ENCODE results near the gene MLLT11. TPM values are rescaled to one million over a fixed set of nuclear protein-coding genes. Genes with fewer than 3 reads are reported as not detected.

MLLT11 gene
- total RNA-seq, 6 donors from 2014 or later = 0.30 to 1.3 (median 1.1) TPM

DNA sequence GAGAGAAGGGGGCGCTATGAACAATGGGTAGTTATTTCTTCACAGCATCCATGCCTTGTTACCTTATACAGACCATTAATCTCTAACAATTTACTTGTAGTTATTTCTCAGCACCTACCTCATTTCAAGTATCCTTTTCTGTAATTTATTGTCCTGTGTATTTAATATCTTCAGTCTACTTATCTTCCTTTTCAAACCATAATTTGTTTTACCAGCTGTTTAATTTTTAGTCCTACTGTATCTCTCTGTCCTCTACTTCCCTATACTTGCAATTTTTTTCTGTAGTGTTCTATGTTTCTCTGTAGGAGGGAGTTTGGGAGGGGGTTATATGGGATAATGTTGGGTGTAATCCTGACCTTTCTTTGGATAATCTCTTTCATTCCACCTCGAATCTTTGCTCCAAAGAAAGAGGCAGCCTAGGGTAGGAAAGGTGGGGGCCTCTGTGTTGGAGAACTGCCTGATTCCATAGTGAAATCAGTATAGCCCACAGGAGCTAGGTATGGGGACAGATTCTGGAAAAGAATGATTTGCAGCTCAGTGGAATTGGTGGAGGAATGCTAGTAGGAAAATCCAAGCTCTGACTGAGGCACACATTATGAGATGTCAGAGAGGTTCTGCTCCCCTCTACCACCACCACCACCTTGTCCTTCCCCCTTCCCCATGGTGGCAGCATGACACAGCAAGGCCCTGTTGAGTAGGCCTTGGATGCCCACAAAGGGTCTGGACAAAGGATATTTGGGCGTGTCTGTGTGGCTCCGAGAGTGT, 642 bp downstream of the MLLT11 start:
- ATAC-seq (ENCODE audit: low FRiP score in 2 of 2) (no peak), DNase-seq (no peak)
- Histone ChIP-seq H3K4me1 (peaks cover 23 to 37% (median 30%) of the 10 kb centered on the region in 4 donors), H3K9me3 (no peaks in the 10 kb centered on the region), H3K27ac (peak overlapping the region in 1 of 4 donors; percentile 99), H3K27me3 (no peaks in the 10 kb centered on the region), H3K4me3 (peak overlapping the region in 3 of 4 donors; percentile 65 to 93 (median 88)), H3K36me3 (peaks cover 0 to 12% (median under 1%) of the 10 kb centered on the region in 4 donors)
- WGBS, 2 donors = 63 to 74% methylated on average over 4 of the region's 4 CpGs
- no peak for TF ChIP-seq POLR2A (IDR thresholded peaks at IDR 0.05)
- TF ChIP-seq EP300 (IDR thresholded peaks at IDR 0.05) = no peak
- TF ChIP-seq, protein P1, sequence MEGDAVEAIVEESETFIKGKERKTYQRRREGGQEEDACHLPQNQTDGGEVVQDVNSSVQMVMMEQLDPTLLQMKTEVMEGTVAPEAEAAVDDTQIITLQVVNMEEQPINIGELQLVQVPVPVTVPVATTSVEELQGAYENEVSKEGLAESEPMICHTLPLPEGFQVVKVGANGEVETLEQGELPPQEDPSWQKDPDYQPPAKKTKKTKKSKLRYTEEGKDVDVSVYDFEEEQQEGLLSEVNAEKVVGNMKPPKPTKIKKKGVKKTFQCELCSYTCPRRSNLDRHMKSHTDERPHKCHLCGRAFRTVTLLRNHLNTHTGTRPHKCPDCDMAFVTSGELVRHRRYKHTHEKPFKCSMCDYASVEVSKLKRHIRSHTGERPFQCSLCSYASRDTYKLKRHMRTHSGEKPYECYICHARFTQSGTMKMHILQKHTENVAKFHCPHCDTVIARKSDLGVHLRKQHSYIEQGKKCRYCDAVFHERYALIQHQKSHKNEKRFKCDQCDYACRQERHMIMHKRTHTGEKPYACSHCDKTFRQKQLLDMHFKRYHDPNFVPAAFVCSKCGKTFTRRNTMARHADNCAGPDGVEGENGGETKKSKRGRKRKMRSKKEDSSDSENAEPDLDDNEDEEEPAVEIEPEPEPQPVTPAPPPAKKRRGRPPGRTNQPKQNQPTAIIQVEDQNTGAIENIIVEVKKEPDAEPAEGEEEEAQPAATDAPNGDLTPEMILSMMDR (IDR thresholded peaks at IDR 0.05) = no peak
- TF ChIP-seq POLR2AphosphoS5 (IDR thresholded peaks at IDR 0.05) = no peak

DNA sequence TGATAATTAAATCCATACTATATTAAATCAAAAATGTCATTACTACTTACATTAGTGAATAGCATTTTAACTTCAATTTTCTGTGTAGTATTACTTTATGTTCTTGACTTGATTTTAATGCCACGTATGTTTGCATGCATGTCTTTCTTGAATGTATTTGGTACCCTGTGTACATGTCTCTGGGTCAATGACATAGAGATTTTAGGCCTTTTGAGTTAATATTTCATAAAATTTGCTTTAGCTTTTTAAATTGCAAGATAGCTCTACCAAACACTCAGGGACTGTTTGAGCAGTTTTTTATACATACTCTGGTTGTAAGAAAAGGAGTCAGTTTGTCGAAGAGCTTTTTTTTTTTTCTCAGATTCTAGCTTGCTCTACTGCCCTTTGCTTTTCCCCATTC, 1.5 kb downstream of the MLLT11 start:
- WGBS, 2 donors = 79 to 84% methylated on average over 2 of the region's 2 CpGs
- H3K9me3 ChIP-seq = no peaks in the 10 kb centered on the region
- peaks cover 0 to 4% (median 0%) of the 10 kb centered on the region in 4 donors for H3K36me3 ChIP-seq
- H3K4me1 ChIP-seq = peaks cover 14 to 29% (median 22%) of the 10 kb centered on the region in 4 donors
- no peaks in the 10 kb centered on the region for H3K27me3 ChIP-seq
- no peak for ATAC-seq (ENCODE audit: low FRiP score in 2 of 2)
- no peak for DNase-seq
- H3K4me3 ChIP-seq = no peak overlapping the region
- no peak overlapping the region for H3K27ac ChIP-seq
- TF ChIP-seq, protein P1 (IDR thresholded peaks at IDR 0.05) = no peak
- TF ChIP-seq POLR2A (IDR thresholded peaks at IDR 0.05) = no peak

DNA sequence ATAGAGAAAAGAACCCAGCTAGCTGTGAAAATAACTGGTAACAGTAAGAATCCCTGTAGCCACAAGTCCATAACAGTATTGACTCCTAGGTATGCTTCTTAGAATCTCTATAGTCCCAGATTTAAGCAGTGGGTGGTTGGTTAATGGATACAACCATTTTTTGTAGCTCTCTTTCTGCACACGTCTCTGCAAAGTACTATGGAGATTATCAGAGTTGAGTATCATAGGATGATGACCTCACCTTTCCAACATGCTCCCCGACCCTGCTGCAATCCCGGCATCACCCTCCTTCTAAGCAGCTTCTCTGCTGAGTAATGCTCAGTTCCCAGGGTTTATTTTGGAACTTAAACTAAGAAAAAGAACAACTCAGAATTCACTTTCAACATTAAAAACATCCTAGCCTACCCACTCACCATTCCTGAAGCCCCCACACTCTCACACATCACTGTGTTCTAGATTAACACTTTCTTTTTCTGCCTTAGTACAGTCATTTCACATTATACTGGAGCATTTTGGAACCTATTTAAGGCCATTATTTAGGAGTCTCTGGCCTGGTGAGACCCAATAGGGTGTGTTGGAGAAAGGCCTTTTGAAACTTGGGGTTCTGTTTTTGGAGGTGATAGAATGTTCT, 2.7 kb downstream of the MLLT11 start:
- TF ChIP-seq POLR2A (IDR thresholded peaks at IDR 0.05) (no peak), EP300 (IDR thresholded peaks at IDR 0.05) (no peak), POLR2AphosphoS5 (IDR thresholded peaks at IDR 0.05) (no peak)
- TF ChIP-seq, protein P1 (IDR thresholded peaks at IDR 0.05) = no peak
- H3K27me3 ChIP-seq = no peaks in the 10 kb centered on the region
- H3K9me3 ChIP-seq = no peaks in the 10 kb centered on the region
- H3K36me3 ChIP-seq = no peaks in the 10 kb centered on the region
- 78 to 81% methylated on average over 3 of the region's 3 CpGs for WGBS, 2 donors
- H3K4me1 ChIP-seq = peaks cover 7 to 17% (median 11%) of the 10 kb centered on the region in 4 donors
- ATAC-seq (ENCODE audit: low FRiP score in 2 of 2) (no peak), DNase-seq (no peak)
- no peak overlapping the region for H3K4me3 ChIP-seq
- no peak overlapping the region for H3K27ac ChIP-seq

DNA sequence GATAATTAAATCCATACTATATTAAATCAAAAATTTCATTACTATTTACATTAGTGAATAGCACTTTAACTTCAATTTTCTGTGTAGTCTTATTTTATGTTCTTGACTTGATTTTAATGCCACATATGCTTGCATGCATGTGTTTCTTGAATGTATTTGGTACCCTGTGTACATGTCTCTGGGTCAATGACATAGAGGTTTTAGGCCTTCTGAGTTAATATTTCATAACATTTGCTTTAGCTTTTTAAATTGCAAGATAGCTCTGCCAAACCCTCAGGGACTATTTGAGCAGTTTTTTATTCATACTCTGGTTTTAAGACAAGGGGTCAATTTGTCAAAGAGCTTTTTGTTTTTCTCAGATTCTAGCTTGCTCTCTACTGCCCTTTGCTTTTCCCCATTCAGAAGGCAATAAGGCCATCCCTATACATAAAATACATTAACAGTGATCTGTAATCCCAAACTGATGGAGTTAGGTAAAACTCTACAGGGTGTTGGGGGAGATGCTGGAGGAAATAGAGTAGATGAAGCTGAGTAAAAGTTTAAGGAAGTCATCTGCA, 5.0 kb downstream of the MLLT11 start:
- Histone ChIP-seq H3K36me3 (no peaks in the 10 kb centered on the region), H3K4me1 (peaks cover 6 to 16% (median 11%) of the 10 kb centered on the region in 4 donors), H3K27ac (no peak overlapping the region), H3K9me3 (no peaks in the 10 kb centered on the region), H3K27me3 (no peaks in the 10 kb centered on the region), H3K4me3 (no peak overlapping the region)
- no peak for DNase-seq
- no peak for TF ChIP-seq POLR2A (IDR thresholded peaks at IDR 0.05)
- no peak for TF ChIP-seq POLR2AphosphoS5 (IDR thresholded peaks at IDR 0.05)
- TF ChIP-seq, protein P1 (IDR thresholded peaks at IDR 0.05) = no peak
- TF ChIP-seq EP300 (IDR thresholded peaks at IDR 0.05) = no peak
- no peak for ATAC-seq (ENCODE audit: low FRiP score in 2 of 2)

All from upper lobe of left lung (tissue), 6 donors.